Parathyroid adenoma (tissue), 2 donors: Measurements from ENCODE around the gene PPP1R7.

Experiments
- H2AFZ ChIP-seq: fragments of 300-600 bp; sonication (generic); one replicate; pipeline ENCODE4 v1.7.0; 2017; ENCODE audit warnings: antibody characterized with exemption, mild to moderate bottlenecking
- H3K27ac ChIP-seq: fragments of 300-600 bp; sonication (generic); one replicate; pipeline ENCODE4 v1.7.0; 2017
- H3K27me3 ChIP-seq: fragments of 300-600 bp; sonication (generic); one replicate; pipeline ENCODE4 v1.7.0; 2017; ENCODE audit warnings: low read length; ENCODE audit not compliant: control insufficient read depth, insufficient read depth
- H3K36me3 ChIP-seq: fragments of 300-600 bp; sonication (generic); one replicate; pipeline ENCODE4 v1.7.0; 2017; ENCODE audit warnings: low read length; ENCODE audit not compliant: control insufficient read depth, insufficient read depth
- H3K4me1 ChIP-seq: fragments of 300-600 bp; sonication (generic); one replicate; pipeline ENCODE4 v1.7.0; 2017; ENCODE audit warnings: control low read depth
- H3K4me2 ChIP-seq: fragments of 300-600 bp; sonication (generic); one replicate; pipeline ENCODE4 v1.7.0; 2017; ENCODE audit warnings: low read length
- H3K4me3 ChIP-seq: fragments of 300-600 bp; sonication (generic); one replicate; pipeline ENCODE4 v1.7.0; 2017; ENCODE audit warnings: low read depth, low read length
- H3K79me2 ChIP-seq: fragments of 300-600 bp; sonication (generic); one replicate; pipeline ENCODE4 v1.7.0; 2017; ENCODE audit warnings: control low read depth
- H3K9ac ChIP-seq: fragments of 300-600 bp; sonication (generic); one replicate; pipeline ENCODE4 v1.7.0; 2017; ENCODE audit warnings: mild to moderate bottlenecking
- H3K9me3 ChIP-seq: fragments of 300-600 bp; sonication (generic); one replicate; pipeline ENCODE4 v1.7.0; 2017; ENCODE audit warnings: low read length; ENCODE audit not compliant: control insufficient read depth
- CTCF ChIP-seq: fragments of 300-600 bp; sonication (generic); IDR thresholded peaks from one replicate; pipeline ENCODE4 v1.7.0; 2017; ENCODE audit warnings: antibody characterized with exemption, mild to moderate bottlenecking
- donor health status: primary hyperparathyroidism.

Gene PPP1R7

GRCh38 chr2:241110607-241111439, 39.4 kb upstream of the PPP1R7 start:
- no peaks in the 10 kb centered on the region for H3K4me1 ChIP-seq
- TF ChIP-seq CTCF: no peak
- H3K9ac ChIP-seq: no peak overlapping the region
- no peaks in the 10 kb centered on the region for H3K9me3 ChIP-seq
- H3K36me3 ChIP-seq: no peaks in the 10 kb centered on the region
- H3K79me2 ChIP-seq: no peaks in the 10 kb centered on the region
- H3K4me2 ChIP-seq: no peak overlapping the region
- H3K27ac ChIP-seq: no peak overlapping the region
- no peak overlapping the region for H2AFZ ChIP-seq
- H3K27me3 ChIP-seq: no peaks in the 10 kb centered on the region
- no peak overlapping the region for H3K4me3 ChIP-seq

GRCh38 chr2:241111440-241111805, 38.8 kb upstream of the PPP1R7 start:
- H3K9ac ChIP-seq: no peak overlapping the region
- H3K27me3 ChIP-seq: no peaks in the 10 kb centered on the region
- H3K4me3 ChIP-seq: no peak overlapping the region
- H3K79me2 ChIP-seq: no peaks in the 10 kb centered on the region
- H3K4me1 ChIP-seq: no peaks in the 10 kb centered on the region
- no peaks in the 10 kb centered on the region for H3K36me3 ChIP-seq
- H3K4me2 ChIP-seq: no peak overlapping the region
- no peak overlapping the region for H3K27ac ChIP-seq
- H3K9me3 ChIP-seq: no peaks in the 10 kb centered on the region
- no peak for TF ChIP-seq CTCF
- H2AFZ ChIP-seq: no peak overlapping the region

- Histone ChIP-seq H3K9me3 (no peaks in the 10 kb centered on the region), H3K27ac (no peak overlapping the region)
- TF ChIP-seq CTCF: no peak
Observed at GRCh38 chr2:241112046-241112445, 38.2 kb upstream of the PPP1R7 start.

GRCh38 chr2:241112592-241112991, 37.7 kb upstream of the PPP1R7 start:
- Histone ChIP-seq H3K4me2 (no peak overlapping the region), H3K9ac (no peak overlapping the region), H3K9me3 (no peaks in the 10 kb centered on the region), H3K79me2 (no peaks in the 10 kb centered on the region), H2AFZ (no peak overlapping the region), H3K4me1 (no peaks in the 10 kb centered on the region), H3K27me3 (no peaks in the 10 kb centered on the region), H3K27ac (no peak overlapping the region), H3K36me3 (no peaks in the 10 kb centered on the region), H3K4me3 (no peak overlapping the region)
- no peak for TF ChIP-seq CTCF

More at GRCh38 chr2:241112046-241112445, 38.2 kb upstream of the PPP1R7 start:
- Histone ChIP-seq H3K79me2 (no peaks in the 10 kb centered on the region), H3K36me3 (no peaks in the 10 kb centered on the region), H3K4me1 (no peaks in the 10 kb centered on the region), H3K27me3 (no peaks in the 10 kb centered on the region), H2AFZ (no peak overlapping the region), H3K4me3 (no peak overlapping the region), H3K9ac (no peak overlapping the region), H3K4me2 (no peak overlapping the region)

- TF ChIP-seq CTCF: no peak
- Histone ChIP-seq H3K9me3 (no peaks in the 10 kb centered on the region), H3K36me3 (no peaks in the 10 kb centered on the region), H3K27ac (no peak overlapping the region), H3K27me3 (no peaks in the 10 kb centered on the region), H2AFZ (no peak overlapping the region), H3K4me1 (no peaks in the 10 kb centered on the region), H3K4me3 (no peak overlapping the region), H3K4me2 (no peak overlapping the region), H3K79me2 (no peaks in the 10 kb centered on the region), H3K9ac (no peak overlapping the region)
Observed at GRCh38 chr2:241114836-241115235, 35.4 kb upstream of the PPP1R7 start.
